HEK293 (cell line): ENCODE data around the gene XIRP1.
"Not testable (repeated sequence)": the region's sequence is repeated elsewhere in the genome, so short reads cannot be mapped to it uniquely, and the experiment has no call there.

Experiments
- CTCF ChIA-PET: fragments of 350-600 bp; formaldehyde crosslinking; extraction: SDS; loops from one replicate; lab custom pipeline; 2021; ENCODE audit warnings: antibody characterized with exemption; lab: Yijun Ruan, JAX
- POLR2A ChIA-PET: fragments of 300-600 bp; formaldehyde crosslinking; extraction: SDS; loops from one replicate; lab custom pipeline; 2020; ENCODE audit warnings: antibody characterized with exemption, inconsistent platforms; lab: Yijun Ruan, JAX
- H3K27ac ChIP-seq: fragments of 200-500 bp; sonication (Bioruptor generic); 2 replicates; pipeline ENCODE4 v1.5.1; 2014; ENCODE audit warnings: low read depth, low read length, control low read depth, inconsistent platforms; ENCODE audit errors: extremely low read depth
- H3K36me3 ChIP-seq, 2 experiments: fragments of 200-500 bp in 1 of 2; sonication (Bioruptor generic) in 1 of 2; 1 replicate in 1 of 2; 2 replicates in 1 of 2; pipeline ENCODE4 v1.5.1; 2014 to 2017; ENCODE audit warnings: inconsistent platforms in 2 of 2, low read length in 2 of 2; ENCODE audit not compliant: control insufficient read depth in 2 of 2, insufficient read depth in 1 of 2
- H3K4me1 ChIP-seq: fragments of 200-500 bp; sonication (Bioruptor generic); 2 replicates; pipeline ENCODE4 v1.5.1; 2014; ENCODE audit warnings: mild to moderate bottlenecking, low read length, inconsistent platforms; ENCODE audit not compliant: control insufficient read depth, insufficient read depth
- H3K4me3 ChIP-seq: 2 replicates; pipeline ENCODE4 v1.5.1; 2011; ENCODE audit warnings: low read depth, mild to moderate bottlenecking, control low read depth, low read length, moderate library complexity
- H3K9me3 ChIP-seq: fragments of 200-500 bp; sonication (Bioruptor generic); 2 replicates; pipeline ENCODE4 v1.5.1; 2014; ENCODE audit warnings: low read depth, low read length, inconsistent platforms; ENCODE audit not compliant: control insufficient read depth, insufficient read depth
- AEBP2 ChIP-seq: fragments of 450-650 bp; formaldehyde crosslinking; IDR thresholded peaks from 2 replicates; pipeline ENCODE4 v1.5.1; 2016; ENCODE audit warnings: missing biosample characterization, missing genetic modification characterization, borderline replicate concordance
- GLI2 ChIP-seq: fragments of 450-650 bp; formaldehyde crosslinking; IDR thresholded peaks from 2 replicates; pipeline ENCODE4; 2017; ENCODE audit warnings: missing biosample characterization, missing genetic modification characterization, low read depth, borderline replicate concordance
- PBX3 ChIP-seq: sonication (generic); formaldehyde crosslinking; IDR thresholded peaks from 2 replicates; pipeline ENCODE4 v1.8.1; 2022; ENCODE audit warnings: mild to moderate bottlenecking, moderate library complexity, missing genetic modification reagents
- SETDB1 ChIP-seq: IDR thresholded peaks from one replicate; pipeline ENCODE4 v1.6.1; 2017; ENCODE audit warnings: mild to moderate bottlenecking, low read length, moderate library complexity, mixed read lengths; ENCODE audit not compliant: insufficient read length
- SP2 ChIP-seq: fragments of 450-650 bp; formaldehyde crosslinking; IDR thresholded peaks from 2 replicates; pipeline ENCODE4 v1.5.1; 2016; ENCODE audit warnings: missing biosample characterization, missing genetic modification characterization
- ZBTB8A ChIP-seq: fragments of 450-650 bp; formaldehyde crosslinking; IDR thresholded peaks from 2 replicates; pipeline ENCODE4 v1.5.1; 2016; ENCODE audit warnings: missing biosample characterization, missing genetic modification characterization
- ZFP41 ChIP-seq: fragments of 450-650 bp; formaldehyde crosslinking; IDR thresholded peaks from 2 replicates; pipeline ENCODE4 v1.5.1; 2016; ENCODE audit warnings: missing biosample characterization, missing genetic modification characterization, borderline replicate concordance
- ZNF146 ChIP-seq: fragments of 450-650 bp; formaldehyde crosslinking; IDR thresholded peaks from 2 replicates; pipeline ENCODE4 v1.5.1; 2016; ENCODE audit warnings: missing biosample characterization, missing genetic modification characterization
- ZNF155 ChIP-seq: fragments of 450-650 bp; formaldehyde crosslinking; IDR thresholded peaks from 2 replicates; pipeline ENCODE4 v1.5.1; 2016; ENCODE audit warnings: missing biosample characterization, missing genetic modification characterization
- ZNF184 ChIP-seq: fragments of 450-650 bp; IDR thresholded peaks from 2 replicates; pipeline ENCODE4 v1.5.1; 2018; ENCODE audit warnings: missing biosample characterization, mild to moderate bottlenecking, missing genetic modification characterization
- ZNF202 ChIP-seq: fragments of 450-650 bp; formaldehyde crosslinking; IDR thresholded peaks from 2 replicates; pipeline ENCODE4 v1.5.1; 2016; ENCODE audit warnings: missing biosample characterization, missing genetic modification characterization, borderline replicate concordance
- ZNF311 ChIP-seq: fragments of 450-650 bp; formaldehyde crosslinking; IDR thresholded peaks from 2 replicates; pipeline ENCODE4 v1.5.1; 2017; ENCODE audit warnings: missing biosample characterization, missing genetic modification characterization, borderline replicate concordance
- ZNF350 ChIP-seq: fragments of 450-650 bp; formaldehyde crosslinking; IDR thresholded peaks from 2 replicates; pipeline ENCODE4 v1.5.0; 2017; ENCODE audit warnings: missing biosample characterization, mild to moderate bottlenecking, missing genetic modification characterization
- ZNF37A ChIP-seq: fragments of 450-650 bp; IDR thresholded peaks from 2 replicates; pipeline ENCODE4 v1.5.1; 2018; ENCODE audit warnings: missing biosample characterization, missing genetic modification characterization
- ZNF423 ChIP-seq: fragments of 450-650 bp; formaldehyde crosslinking; IDR thresholded peaks from 2 replicates; pipeline ENCODE4 v1.5.1; 2016; ENCODE audit warnings: missing biosample characterization, missing genetic modification characterization
- ZNF48 ChIP-seq: fragments of 450-650 bp; formaldehyde crosslinking; IDR thresholded peaks from 2 replicates; pipeline ENCODE4 v1.5.1; 2016; ENCODE audit warnings: missing biosample characterization, missing genetic modification characterization
- ZNF544 ChIP-seq: fragments of 450-650 bp; formaldehyde crosslinking; IDR thresholded peaks from 2 replicates; pipeline ENCODE4 v1.5.0; 2017; ENCODE audit warnings: missing biosample characterization, missing genetic modification characterization
- ZNF571 ChIP-seq: fragments of 450-650 bp; formaldehyde crosslinking; IDR thresholded peaks from 2 replicates; pipeline ENCODE4 v1.5.0; 2017; ENCODE audit warnings: missing biosample characterization, missing genetic modification characterization
- ZNF624 ChIP-seq: fragments of 450-650 bp; formaldehyde crosslinking; IDR thresholded peaks from 2 replicates; pipeline ENCODE4 v1.5.1; 2017; ENCODE audit warnings: missing biosample characterization, missing genetic modification characterization
- ZNF654 ChIP-seq: fragments of 450-650 bp; formaldehyde crosslinking; IDR thresholded peaks from 2 replicates; pipeline ENCODE4 v1.5.1; 2016; ENCODE audit warnings: low read depth, missing biosample characterization, missing genetic modification characterization
- ZNF664 ChIP-seq: fragments of 450-650 bp; formaldehyde crosslinking; IDR thresholded peaks from 2 replicates; pipeline ENCODE4 v1.5.1; 2016; ENCODE audit warnings: missing biosample characterization, missing genetic modification characterization
- ZNF747 ChIP-seq: fragments of 450-650 bp; formaldehyde crosslinking; IDR thresholded peaks from 2 replicates; pipeline ENCODE4 v1.5.1; 2016; ENCODE audit warnings: missing biosample characterization, missing genetic modification characterization
- ZNF76 ChIP-seq: fragments of 450-650 bp; formaldehyde crosslinking; IDR thresholded peaks from 2 replicates; pipeline ENCODE4; 2016; ENCODE audit warnings: low read depth, missing biosample characterization, missing genetic modification characterization, borderline replicate concordance
- ZNF843 ChIP-seq: fragments of 450-650 bp; formaldehyde crosslinking; IDR thresholded peaks from 2 replicates; pipeline ENCODE4 v1.5.1; 2016; ENCODE audit warnings: missing biosample characterization, missing genetic modification characterization
- ZSCAN16 ChIP-seq: fragments of 450-650 bp; formaldehyde crosslinking; IDR thresholded peaks from 2 replicates; pipeline ENCODE4 v1.5.1; 2016; ENCODE audit warnings: missing biosample characterization, missing genetic modification characterization

Gene XIRP1

GRCh38 chr3:39170877-39171276 lies 21.5 kb downstream of the XIRP1 start:
- H3K9me3 ChIP-seq, H3K4me3 ChIP-seq, H3K27ac ChIP-seq, POLR2A ChIA-PET, H3K36me3 ChIP-seq, H3K4me1 ChIP-seq: not testable (repeated sequence)
- CTCF ChIA-PET, result interaction anchor here (2.5 kb wide), 1 partner anchor 19 kb away, joined by 8 read pairs; no protein-coding TSS in a partner anchor

- H3K9me3 ChIP-seq, result no peaks in the 10 kb centered on the region
- ChIA-PET POLR2A (no interaction called here), CTCF (no interaction called here)
- no peaks in the 10 kb centered on the region for H3K4me1 ChIP-seq
- H3K4me3 ChIP-seq, result no peak overlapping the region
- no peaks in the 10 kb centered on the region for H3K36me3 ChIP-seq
- no peak overlapping the region for H3K27ac ChIP-seq
- no peak for TF ChIP-seq ZNF624
- TF ChIP-seq AEBP2 (tag by site-specific recombination), result no peak
- no peak for TF ChIP-seq ZNF544 (tag by site-specific recombination)
- no peak for TF ChIP-seq ZNF350
- TF ChIP-seq ZNF747 (tag by site-specific recombination), result no peak
- TF ChIP-seq ZNF571 (tag by site-specific recombination), result no peak
- no peak for TF ChIP-seq GLI2 (tag by site-specific recombination)
- TF ChIP-seq ZNF146 (tag by site-specific recombination), result no peak
- TF ChIP-seq ZNF184 (tag by site-specific recombination), result no peak
- TF ChIP-seq ZSCAN16, result no peak
- TF ChIP-seq, all 188 proteins: peak for 0
Measured at GRCh38 chr3:39170461-39170860, 21.9 kb downstream of the XIRP1 start.

- TF ChIP-seq ZNF184 (tag by site-specific recombination) (no peak), SP2 (tag by site-specific recombination) (no peak)
- Histone ChIP-seq H3K9me3 (no peaks in the 10 kb centered on the region), H3K4me3 (no peak overlapping the region), H3K4me1 (no peaks in the 10 kb centered on the region), H3K27ac (no peak overlapping the region), H3K36me3 (no peaks in the 10 kb centered on the region)
- POLR2A ChIA-PET, result no interaction called here
- CTCF ChIA-PET, result interaction anchor here (0.7 kb wide), 1 partner anchor 43 kb away, joined by 3 read pairs; no protein-coding TSS in a partner anchor
Measured at GRCh38 chr3:39169712-39170111, 22.7 kb downstream of the XIRP1 start.

GRCh38 chr3:39168156-39168780 lies 24.1 kb downstream of the XIRP1 start:
- POLR2A ChIA-PET, result no interaction called here
- CTCF ChIA-PET, result interaction anchor here (0.8 to 1.5 kb wide), 4 partner anchors 9 to 124 kb away, joined by 3 to 7 read pairs (median 4); no protein-coding TSS in a partner anchor
- TF ChIP-seq ZNF48 (tag by site-specific recombination) (no peak), ZNF664 (tag by site-specific recombination) (no peak), ZNF311 (tag by site-specific recombination) (no peak), ZBTB8A (no peak), ZNF423 (tag by site-specific recombination) (no peak), ZNF544 (tag by site-specific recombination) (no peak), ZNF202 (no peak), ZNF843 (no peak), SETDB1 (no peak), ZNF155 (tag by site-specific recombination) (no peak), ZNF76 (tag by site-specific recombination) (no peak), ZFP41 (tag by site-specific recombination) (no peak), ZNF654 (no peak), ZNF37A (tag by site-specific recombination) (no peak), PBX3 (no peak)
- TF ChIP-seq, all 188 proteins: peak for 0

More at GRCh38 chr3:39168156-39168780, 24.1 kb downstream of the XIRP1 start:
- Histone ChIP-seq H3K4me1 (no peaks in the 10 kb centered on the region), H3K4me3 (no peak overlapping the region), H3K27ac (no peak overlapping the region), H3K9me3 (no peaks in the 10 kb centered on the region), H3K36me3 (no peaks in the 10 kb centered on the region)
